Esophagus squamous epithelium (tissue), 4 donors: ENCODE measurements around the gene RIN2.

Experiments
- POLR2A ChIP-seq, 4 donors: fragments of 450-650 bp; IDR thresholded peaks; one replicate each; pipeline ENCODE4 v1.6.1; 2017; ENCODE audit warnings: antibody characterized with exemption in 4 of 4, mild to moderate bottlenecking in 4 of 4, moderate library complexity in 3 of 4
- TF ChIP-seq, protein P1 (sequence below), 6 experiments: fragments of 450-650 bp in 4 of 6; fragments of 200-600 bp in 2 of 6; sonication (generic) in 2 of 6; IDR thresholded peaks; one replicate each; pipeline ENCODE4 v1.5.1; 2016 to 2019; ENCODE audit warnings: antibody characterized with exemption in 6 of 6, mild to moderate bottlenecking in 4 of 6, moderate library complexity in 4 of 6

DNA sequence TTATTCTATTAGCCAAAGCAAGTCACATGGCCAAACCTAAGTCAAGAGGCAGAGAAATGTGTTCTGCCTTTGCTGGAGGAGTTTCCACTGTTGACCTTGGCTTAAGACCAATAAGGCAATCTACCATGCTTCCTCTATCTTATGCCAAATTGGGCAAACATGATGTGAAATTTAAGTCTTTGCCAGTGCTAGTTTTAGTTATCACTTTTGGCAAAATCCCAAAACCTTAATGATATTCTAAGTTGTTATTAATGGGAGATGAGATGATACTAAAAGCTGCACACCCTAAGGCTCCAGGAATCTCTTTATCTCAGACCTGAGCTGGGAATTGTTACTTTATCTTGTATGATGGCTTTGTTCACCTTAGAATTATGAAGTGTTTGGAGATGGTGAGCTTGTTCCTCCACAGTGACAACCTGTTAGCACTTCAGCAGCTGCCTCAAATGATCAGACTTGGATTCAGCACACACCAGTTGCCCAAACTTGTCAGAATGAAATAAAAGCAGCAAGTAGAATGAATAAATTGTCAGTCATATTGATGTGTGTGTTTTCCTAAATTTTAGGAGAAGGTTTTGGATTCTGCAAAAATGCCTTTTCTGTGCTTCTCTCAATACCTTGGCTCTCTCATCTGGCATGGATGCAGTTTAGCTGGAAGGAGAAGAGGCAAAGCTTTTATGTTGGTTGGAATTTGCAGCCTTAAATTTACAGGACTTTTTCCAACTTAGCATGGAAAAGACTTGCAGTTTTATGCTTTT is 49.3 kb downstream of the RIN2 start:
- TF ChIP-seq POLR2A (IDR thresholded peaks at IDR 0.05) = no peak
- TF ChIP-seq, protein P1, sequence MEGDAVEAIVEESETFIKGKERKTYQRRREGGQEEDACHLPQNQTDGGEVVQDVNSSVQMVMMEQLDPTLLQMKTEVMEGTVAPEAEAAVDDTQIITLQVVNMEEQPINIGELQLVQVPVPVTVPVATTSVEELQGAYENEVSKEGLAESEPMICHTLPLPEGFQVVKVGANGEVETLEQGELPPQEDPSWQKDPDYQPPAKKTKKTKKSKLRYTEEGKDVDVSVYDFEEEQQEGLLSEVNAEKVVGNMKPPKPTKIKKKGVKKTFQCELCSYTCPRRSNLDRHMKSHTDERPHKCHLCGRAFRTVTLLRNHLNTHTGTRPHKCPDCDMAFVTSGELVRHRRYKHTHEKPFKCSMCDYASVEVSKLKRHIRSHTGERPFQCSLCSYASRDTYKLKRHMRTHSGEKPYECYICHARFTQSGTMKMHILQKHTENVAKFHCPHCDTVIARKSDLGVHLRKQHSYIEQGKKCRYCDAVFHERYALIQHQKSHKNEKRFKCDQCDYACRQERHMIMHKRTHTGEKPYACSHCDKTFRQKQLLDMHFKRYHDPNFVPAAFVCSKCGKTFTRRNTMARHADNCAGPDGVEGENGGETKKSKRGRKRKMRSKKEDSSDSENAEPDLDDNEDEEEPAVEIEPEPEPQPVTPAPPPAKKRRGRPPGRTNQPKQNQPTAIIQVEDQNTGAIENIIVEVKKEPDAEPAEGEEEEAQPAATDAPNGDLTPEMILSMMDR (IDR thresholded peaks at IDR 0.05) = no peak
